HG03575 (cell line): ENCODE data around the gene WDFY2.

ENCODE experiments used
- ATAC-seq: cut with Tn5 transposase; IDR thresholded peaks from one replicate; pipeline ENCODE4 v1.9.1; 2021; ENCODE audit not compliant: unreplicated experiment, insufficient number of reproducible peaks, low FRiP score; ENCODE audit errors: extremely low read depth

The WDFY2 gene

DNA sequence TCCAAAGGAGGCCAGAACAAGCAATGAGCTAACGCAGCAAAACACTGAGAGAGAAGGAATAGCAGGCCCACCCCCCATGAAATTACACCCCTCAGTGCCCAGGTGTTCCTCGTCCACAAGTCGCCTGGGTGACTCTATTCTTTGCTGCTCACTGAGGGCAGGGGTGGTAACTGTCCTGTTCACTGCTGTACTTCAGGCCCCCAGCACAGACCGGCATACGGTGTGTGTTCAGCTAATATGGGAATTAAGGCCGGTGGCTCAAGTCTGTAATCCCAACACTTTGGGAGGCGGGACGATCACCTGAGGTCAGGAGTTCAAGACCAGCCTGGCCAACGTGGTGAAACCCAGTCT lies 187.8 kb downstream of the WDFY2 start:
- no peak for ATAC-seq

GRCh38 chr13:51772781-51773180 lies 188.5 kb downstream of the WDFY2 start:
- no peak for ATAC-seq

DNA sequence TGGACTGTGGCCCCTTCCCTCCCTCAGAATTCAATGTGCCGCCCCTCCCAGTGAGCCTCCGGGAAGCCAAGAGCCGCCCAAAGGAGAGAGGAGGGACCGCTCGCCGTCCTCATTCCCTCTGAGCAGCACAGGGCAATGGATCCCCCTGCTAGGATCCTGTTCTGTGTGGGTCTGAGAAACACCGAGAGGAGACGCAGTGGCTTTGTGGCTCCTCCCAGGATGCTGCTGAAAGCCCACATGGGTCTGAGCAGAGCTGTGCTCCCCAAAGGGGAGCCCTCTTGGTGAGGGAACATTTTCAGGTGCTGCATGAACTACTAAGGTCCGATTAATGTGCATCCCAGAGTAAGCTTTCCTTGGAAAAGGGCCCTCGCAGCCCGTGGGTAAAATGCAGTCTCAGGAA lies 189.3 kb downstream of the WDFY2 start:
- ATAC-seq, result no peak

- no peak for ATAC-seq
These were observed 191.9 kb downstream of the WDFY2 start for GRCh38 chr13:51776179-51776578.

DNA sequence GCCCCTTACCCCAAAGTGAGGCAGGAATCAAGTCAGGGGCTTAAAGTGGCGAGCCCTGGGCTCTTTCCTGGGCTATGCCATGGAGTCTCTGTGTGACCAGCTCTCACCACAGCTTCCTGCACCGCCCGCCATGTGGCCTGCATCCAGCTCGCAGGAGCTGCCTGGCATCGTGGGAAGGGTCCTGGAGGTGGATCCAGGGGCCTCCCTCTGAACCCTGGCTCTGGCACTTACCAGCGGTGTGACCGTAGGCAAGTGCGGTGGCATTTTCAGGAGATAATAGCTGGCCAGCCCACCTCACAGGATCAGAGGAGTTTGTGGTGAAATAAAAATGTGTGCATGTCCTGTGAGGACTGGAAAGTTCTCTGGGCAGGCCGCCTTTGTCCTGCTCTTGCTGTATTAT lies 193.7 kb downstream of the WDFY2 start:
- no peak for ATAC-seq

DNA sequence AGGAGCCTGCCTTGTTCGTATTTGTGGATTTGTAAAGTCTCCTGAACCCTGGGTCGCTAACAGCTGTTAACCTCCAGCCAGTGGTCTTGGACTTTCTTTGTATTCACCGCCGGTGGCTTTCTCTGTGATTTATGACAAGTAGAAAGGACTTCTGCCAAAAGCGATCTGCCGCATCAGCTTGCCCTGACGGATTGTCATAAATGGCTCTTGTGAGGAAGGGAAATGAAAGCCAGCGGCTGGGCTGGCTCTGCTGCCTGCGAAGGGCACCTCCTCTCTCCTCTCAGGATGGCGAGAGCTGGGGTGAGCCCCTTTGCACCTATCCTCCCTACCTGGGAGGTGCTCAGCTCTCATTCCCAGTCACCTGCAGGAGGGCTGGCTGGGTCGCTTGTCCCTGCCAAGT lies 194.1 kb downstream of the WDFY2 start:
- no peak for ATAC-seq

DNA sequence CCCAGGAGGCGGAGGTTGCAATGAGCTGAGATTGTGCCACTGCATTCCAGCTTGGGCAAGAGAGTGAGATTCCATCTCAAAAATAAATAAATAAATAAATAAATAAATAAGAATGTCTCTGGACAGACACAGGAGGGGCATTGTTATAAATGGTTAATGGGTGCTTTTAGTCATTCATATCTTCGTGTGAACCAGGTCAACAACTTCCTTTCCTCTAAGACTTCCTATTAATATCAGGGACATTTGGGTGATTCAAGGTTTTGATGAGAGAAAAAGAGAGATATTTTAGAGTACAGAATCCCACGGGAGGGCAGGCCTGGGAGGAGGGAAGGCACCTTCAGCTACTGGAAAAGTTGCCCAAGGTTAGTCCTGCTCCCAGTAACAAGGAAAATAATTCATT lies 195.8 kb downstream of the WDFY2 start:
- no peak for ATAC-seq

DNA sequence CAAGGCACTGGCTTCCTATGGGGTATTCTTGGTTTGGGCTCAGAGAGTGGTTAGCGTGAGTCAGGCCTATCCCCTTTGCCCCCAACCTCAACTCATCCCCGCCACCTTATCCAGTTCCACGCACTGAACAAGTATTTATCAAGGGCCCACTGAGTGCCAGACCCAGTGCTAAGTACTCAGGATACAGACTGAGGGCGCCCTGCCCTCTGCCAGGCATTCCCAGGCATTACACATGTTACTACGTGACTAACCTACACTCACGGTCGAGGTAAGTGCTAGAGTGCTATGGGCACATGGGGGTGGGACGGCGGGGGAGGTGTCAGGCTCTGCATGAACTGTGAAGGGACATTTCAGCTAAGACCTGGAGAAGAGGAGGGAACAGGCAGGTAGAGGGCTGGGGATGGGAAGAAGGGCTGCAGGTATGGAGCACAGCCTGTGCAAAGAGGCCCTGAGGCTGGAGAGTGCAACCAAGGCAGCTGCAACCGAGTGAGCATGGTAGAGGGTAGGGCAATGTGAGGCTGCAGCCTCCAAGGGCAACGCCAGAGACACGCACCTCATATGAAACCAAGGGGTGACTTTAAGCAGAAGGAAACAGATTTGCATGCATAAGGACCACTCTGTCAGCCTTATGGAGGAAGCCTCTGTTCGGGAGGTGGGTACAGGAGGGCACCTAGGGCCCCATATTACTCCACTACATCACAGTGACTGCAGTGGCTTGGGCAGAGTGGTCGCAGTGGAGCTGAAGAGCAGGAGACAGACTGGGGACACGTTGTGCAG lies 197.2 kb downstream of the WDFY2 start:
- ATAC-seq, result no peak

- ATAC-seq, result no peak
These were observed 197.9 kb downstream of the WDFY2 start for GRCh38 chr13:51782026-51782710.

- ATAC-seq, result no peak
These were observed 199.3 kb downstream of the WDFY2 start for GRCh38 chr13:51783428-51784094.

DNA sequence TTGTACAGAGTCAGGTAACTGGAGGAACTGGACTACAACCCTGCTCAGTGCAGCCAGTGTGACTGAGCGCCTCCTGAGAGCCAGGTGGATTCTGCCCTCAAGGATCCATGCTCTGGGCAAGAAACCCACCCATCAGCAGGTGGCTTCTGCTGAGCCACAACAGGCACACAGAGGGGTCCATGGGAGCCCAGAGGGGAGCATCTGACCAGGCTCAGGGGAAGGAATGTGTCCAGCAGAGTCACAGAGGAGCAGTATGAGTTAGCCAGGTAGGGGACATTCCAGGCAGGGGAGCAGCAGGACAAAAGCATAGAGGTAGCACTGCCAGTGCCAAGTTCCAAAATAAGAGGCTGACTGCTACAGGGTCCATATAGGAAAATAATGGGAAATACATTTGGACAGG lies 199.8 kb downstream of the WDFY2 start:
- no peak for ATAC-seq

- no peak for ATAC-seq
These were observed 201.6 kb downstream of the WDFY2 start for GRCh38 chr13:51785712-51786424.

GRCh38 chr13:51786425-51787265 lies 202.4 kb downstream of the WDFY2 start:
- no peak for ATAC-seq

DNA sequence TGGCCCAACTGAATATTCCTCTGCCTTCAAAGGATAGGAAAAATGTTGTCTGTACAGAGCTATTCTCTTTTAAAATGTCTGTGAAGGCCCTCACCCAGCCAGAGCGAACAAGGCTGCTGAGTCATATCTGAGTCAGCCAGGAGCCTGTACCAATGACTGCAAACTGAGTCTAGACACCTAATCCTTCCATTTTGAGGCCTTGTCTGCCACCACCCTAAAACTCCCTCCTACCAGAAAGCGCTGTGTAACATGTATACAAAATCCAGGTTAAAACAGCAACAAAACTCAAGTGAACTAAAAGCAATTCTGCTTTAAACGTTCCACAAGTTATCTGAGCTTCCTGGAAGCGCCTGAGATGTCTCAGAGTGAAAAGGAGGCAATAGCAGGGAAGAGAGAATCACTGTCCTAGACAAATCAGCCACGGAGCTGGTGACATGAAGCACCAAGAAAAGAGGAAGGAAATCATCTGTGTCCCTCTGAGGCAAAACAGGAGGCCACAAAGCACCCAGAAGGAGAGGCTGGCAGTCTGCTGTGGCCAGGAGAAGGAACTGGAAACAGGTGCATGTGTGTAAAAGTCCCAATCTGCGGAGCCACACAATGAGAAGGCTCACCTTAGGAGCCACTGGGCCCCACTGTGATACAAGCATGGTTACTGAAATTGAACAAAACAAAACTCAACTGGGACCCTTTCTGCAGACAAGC lies 209.5 kb downstream of the WDFY2 start:
- ATAC-seq, result peak; percentile 52

DNA sequence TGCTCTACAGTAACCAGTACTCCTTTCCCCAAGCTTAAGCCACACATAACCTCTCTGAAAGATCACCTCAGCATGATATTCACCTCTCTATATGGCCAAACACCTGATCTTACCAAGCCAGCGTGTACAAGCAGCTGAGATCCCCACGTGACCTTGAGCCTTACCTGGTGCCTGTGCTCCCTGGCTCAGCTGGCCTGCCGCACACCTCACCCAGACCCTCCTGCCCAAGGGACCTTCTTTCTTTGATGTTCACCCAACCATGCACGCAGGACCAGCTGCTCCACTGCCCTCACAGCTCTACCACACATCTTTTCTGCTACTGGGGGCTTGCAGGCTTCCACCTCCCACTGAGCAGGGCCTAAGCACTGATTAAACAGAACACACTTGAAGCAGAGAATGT lies 210.7 kb downstream of the WDFY2 start:
- no peak for ATAC-seq

GRCh38 chr13:51795419-51795818 lies 211.2 kb downstream of the WDFY2 start:
- ATAC-seq, result no peak

DNA sequence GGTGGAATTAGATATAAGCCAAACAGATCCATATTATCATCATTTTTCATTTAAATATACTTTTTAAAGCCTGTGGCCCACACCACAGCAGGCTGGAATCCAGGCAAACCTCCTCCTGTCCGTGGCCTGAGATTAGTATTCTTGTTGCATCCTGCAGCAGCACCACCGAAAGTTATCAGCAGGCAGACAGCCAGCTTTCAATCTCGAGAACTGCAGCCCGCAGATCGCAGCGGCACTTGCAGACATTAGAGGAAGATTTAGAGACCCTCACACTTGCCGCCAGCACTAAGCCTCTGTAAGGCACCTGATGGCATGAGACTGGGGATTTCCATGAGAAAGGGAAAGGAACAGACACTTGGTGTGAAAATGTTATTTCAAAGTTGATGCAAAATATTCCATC lies 212.3 kb downstream of the WDFY2 start:
- no peak for ATAC-seq
